K562 (cell line): ENCODE measurements around the gene NT5DC4. TPM values are rescaled to one million over a fixed set of nuclear protein-coding genes. Genes with fewer than 3 reads are reported as not detected.
"Not testable (repeated sequence)": the region's sequence is repeated elsewhere in the genome, so short reads cannot be mapped to it uniquely, and the experiment has no call there.

Experiments
- ATAC-seq: fragments of 200-7000 bp; cut with Tn5 transposase; 3 replicates; pipeline ENCODE4 v1.9.1; 2020; ENCODE audit warnings: moderate library complexity
- BruUV-seq: library from RNA; stranded (reverse); fragments of 400-500 nt; replicated peaks from 2 replicates; lab custom pipeline; 2021; lab: Mats Ljungman, UMichigan
- CTCF ChIA-PET: fragments of 300-600 bp; formaldehyde crosslinking; extraction: SDS; loops from one replicate; lab custom pipeline; 2021; ENCODE audit warnings: low intra/inter-chr PET ratio; lab: Yijun Ruan, JAX
- POLR2A ChIA-PET: fragments of 300-600, 350-650 bp; sonication (Branson Sonifier 250); formaldehyde crosslinking; extraction: SDS; loops from one replicate; lab custom pipeline; 2021; ENCODE audit warnings: antibody characterized with exemption, inconsistent platforms; lab: Yijun Ruan, JAX
- DNase-seq, 4 experiments: peaks; one replicate each; pipeline versions ENCODE4 v3.0.0 to v3.0.0-alpha.2; 2011 to 2018; ENCODE audit warnings: low spot score in 3 of 4, mixed read lengths in 3 of 4; ENCODE audit errors: extremely low read depth in 1 of 4
- FAIRE-seq: peaks from 2 replicates; lab custom pipeline; 2011; peaks lifted over from hg19 to GRCh38; lab: Jason Lieb, UNC
- H2AFZ ChIP-seq: 2 replicates; pipeline ENCODE4 v1.6.0; 2011; ENCODE audit warnings: low read depth, low read length, control low read depth, inconsistent platforms
- H3K27ac ChIP-seq: fragments of 200-600 bp; 3 replicates; pipeline ENCODE4 v1.8.0; 2011; ENCODE audit warnings: low read depth, mild to moderate bottlenecking, control low read depth, inconsistent platforms, low read length, moderate library complexity, mixed read lengths; ENCODE audit errors: extremely low read depth
- H3K27me3 ChIP-seq, 2 experiments: fragments of 300-600 bp in 1 of 2; 2 replicates in 1 of 2; 3 replicates in 1 of 2; pipeline versions ENCODE4 v1.6.0 to v1.8.0; 2011; ENCODE audit warnings: inconsistent platforms in 2 of 2, low read length in 2 of 2, mild to moderate bottlenecking in 1 of 2, mixed read lengths in 1 of 2, moderate library complexity in 1 of 2; ENCODE audit not compliant: control insufficient read depth in 2 of 2, insufficient read depth in 2 of 2
- H3K36me3 ChIP-seq: fragments of 300-600 bp; 3 replicates; pipeline ENCODE4 v1.8.0; 2011; ENCODE audit warnings: mild to moderate bottlenecking, low read length, inconsistent platforms; ENCODE audit not compliant: control insufficient read depth, insufficient read depth
- H3K4me1 ChIP-seq, 2 experiments: fragments of 200-600 bp in 1 of 2; replicated peaks in 1 of 2; 2 replicates in 1 of 2; 3 replicates in 1 of 2; pipeline versions ENCODE4 v1.5.1 to v1.8.0; 2011; ENCODE audit warnings: inconsistent platforms in 2 of 2, low read length in 2 of 2, mild to moderate bottlenecking in 1 of 2, mixed read lengths in 1 of 2, moderate library complexity in 1 of 2; ENCODE audit not compliant: control insufficient read depth in 2 of 2, insufficient read depth in 2 of 2
- H3K4me2 ChIP-seq: 2 replicates; pipeline ENCODE4 v1.6.1; 2011; ENCODE audit warnings: low read length, control low read depth, inconsistent platforms, mixed read lengths; ENCODE audit not compliant: insufficient read depth
- H3K4me3 ChIP-seq: fragments of 200-600 bp; sonication (generic), shearing (Covaris generic); 2 replicates; pipeline ENCODE4 v1.5.1; 2016; ENCODE audit warnings: control low read depth, inconsistent platforms
- H3K79me2 ChIP-seq: fragments of 200-600 bp; 3 replicates; pipeline ENCODE4 v1.8.0; 2011; ENCODE audit warnings: low read length, inconsistent platforms; ENCODE audit not compliant: control insufficient read depth, insufficient read depth
- H3K9ac ChIP-seq, 2 experiments: 2 replicates each; pipeline versions ENCODE4 v1.6.0 to v1.6.1; 2011; ENCODE audit warnings: low read depth in 2 of 2, low read length in 2 of 2, control low read depth in 1 of 2, inconsistent platforms in 1 of 2, mild to moderate bottlenecking in 1 of 2, mixed read lengths in 1 of 2; ENCODE audit not compliant: insufficient read depth in 1 of 2
- H3K9me1 ChIP-seq: one replicate; pipeline ENCODE4 v1.6.0; 2011; ENCODE audit warnings: inconsistent platforms, mild to moderate bottlenecking, low read length, moderate library complexity; ENCODE audit not compliant: control insufficient read depth, insufficient read depth
- H3K9me3 ChIP-seq: replicated peaks from 2 replicates; pipeline ENCODE4 v1.5.1; 2011; ENCODE audit warnings: low read depth, low read length, inconsistent platforms; ENCODE audit not compliant: control insufficient read depth, insufficient read depth
- H4K20me1 ChIP-seq: replicated peaks from 2 replicates; pipeline ENCODE4 v1.6.1; 2011; ENCODE audit warnings: low read length, inconsistent platforms, mixed read lengths; ENCODE audit not compliant: control insufficient read depth, insufficient read depth
- AFF1 ChIP-seq, 2 experiments: fragments of 450-650 bp; IDR thresholded peaks; 2 replicates each; pipeline ENCODE4 v1.6.1; 2018; ENCODE audit warnings: mild to moderate bottlenecking in 2 of 2, low read depth in 1 of 2; ENCODE audit not compliant: partially characterized antibody in 2 of 2
- BCOR ChIP-seq: fragments of 450-650 bp; IDR thresholded peaks from 2 replicates; pipeline ENCODE4 v1.6.1; 2016
- C11orf30 ChIP-seq: fragments of 450-650 bp; IDR thresholded peaks from 2 replicates; pipeline ENCODE4 v1.6.1; 2016; ENCODE audit warnings: low read depth, mild to moderate bottlenecking
- MAFF ChIP-seq: IDR thresholded peaks from 2 replicates; pipeline ENCODE4 v1.6.1; 2012; ENCODE audit warnings: low read length, improper control_type of control experiment
- MAFG ChIP-seq: fragments of 450-650 bp; conservative IDR thresholded peaks from 2 replicates; pipeline ENCODE4 v1.6.1; 2016; ENCODE audit warnings: missing genetic modification characterization, missing compliant biosample characterization
- MAFK ChIP-seq: IDR thresholded peaks from 2 replicates; pipeline ENCODE4 v1.6.1; 2011; ENCODE audit warnings: low read length, improper control_type of control experiment
- ZNF184 ChIP-seq: sonication (generic); formaldehyde crosslinking; IDR thresholded peaks from 2 replicates; pipeline ENCODE4 v1.5.0; 2020; ENCODE audit warnings: missing genetic modification reagents
- ZNF316 ChIP-seq: fragments of 450-650 bp; IDR thresholded peaks from 2 replicates; pipeline ENCODE4 v1.6.1; 2016
- WGBS: fragments of 100-300 bp; shearing (Covaris generic); methylation state at CpG from one replicate; pipeline ENCODE4 v1.1.6; 2016; ENCODE audit warnings: low coverage, mixed read lengths; ENCODE audit not compliant: insufficient coverage; ENCODE audit errors: missing lambda C conversion rate; 5-methylcytosine and 5-hydroxymethylcytosine counted together
- in situ Hi-C: fragments of 300-500 bp; cut with MboI; formaldehyde crosslinking; loops from 4 replicates; pipeline ENCODE4 v1.15.0; 2018; ENCODE audit warnings: inconsistent platforms, mixed read lengths
- intact Hi-C: fragments of 100-400 bp; cut with micrococcal nuclease; formaldehyde crosslinking; loops from 2 replicates; pipeline ENCODE4 v1.14.2; 2022
- polyA plus RNA-seq, 8 experiments: library from polyadenylated mRNA; depleted of rRNA in 4 of 8; stranded (reverse) in 5 of 8; unstranded in 3 of 8; fragments of >200 nt; fragmentation: Nextera tagmentation in 2 of 8; fragmentation: Illumina TruSeq in 1 of 8; extraction: Ambion mirVana in 2 of 8; extraction: Trizol in 1 of 8; gene quantifications; 2 replicates each; pipeline versions ENCODE4 v1.2.1 to v1.2.3, GENCODE V29; 2011 to 2014; ENCODE audit warnings: inconsistent platforms in 1 of 8, missing spikeins in 1 of 8
- total RNA-seq, 7 experiments: library from RNA; depleted of rRNA in 6 of 7; stranded (reverse); fragments of >200 nt in 6 of 7; fragmentation: Illumina TruSeq in 2 of 7; extraction: Trizol in 2 of 7; gene quantifications; 2 replicates each; pipeline versions ENCODE4 v1.2.1 to v1.2.3, GENCODE V29; 2011 to 2021; ENCODE audit warnings: low replicate concordance in 1 of 7

The NT5DC4 gene
- total and polyA plus RNA-seq, 9 of the 15 experiments (the other 6 are each of a cell fraction or from before 2014, with no cell fraction given) = 0.44 to 6.9 (median 2.5) TPM

- in situ Hi-C loops = not testable (repeated sequence)
These were observed 4.7 kb upstream of the NT5DC4 start for GRCh38 chr2:112716094-112716493.

DNA sequence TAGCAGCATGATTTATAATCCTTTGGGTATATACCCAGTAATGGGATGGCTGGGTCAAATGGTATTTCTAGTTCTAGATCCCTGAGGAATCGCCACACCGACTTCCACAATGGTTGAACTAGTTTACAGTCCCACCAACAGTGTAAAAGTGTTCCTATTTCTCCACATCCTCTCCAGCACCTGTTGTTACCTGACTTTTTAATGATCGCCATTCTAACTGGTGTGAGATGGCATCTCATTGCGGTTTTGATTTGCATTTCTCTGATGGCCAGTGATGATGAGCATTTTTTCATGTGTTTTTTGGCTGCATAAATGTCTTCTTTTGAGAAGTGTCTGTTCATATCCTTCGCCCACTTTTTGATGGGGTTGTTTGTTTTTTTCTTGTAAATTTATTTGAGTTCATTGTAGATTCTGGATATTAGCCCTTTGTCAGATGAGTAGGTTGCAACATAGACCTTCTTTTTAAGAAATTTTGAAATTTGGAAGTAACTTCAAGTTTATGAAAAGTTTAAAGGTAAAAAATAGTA is 3.9 kb upstream of the NT5DC4 start:
- POLR2A ChIA-PET = not testable (repeated sequence)

More at GRCh38 chr2:112716094-112716493, 4.7 kb upstream of the NT5DC4 start:
- BruUV-seq, H3K36me3 ChIP-seq, H2AFZ ChIP-seq, DNase-seq, FAIRE-seq, H4K20me1 ChIP-seq, ATAC-seq, intact Hi-C loops, H3K27me3 ChIP-seq, POLR2A ChIA-PET, H3K4me3 ChIP-seq, H3K27ac ChIP-seq, CTCF ChIA-PET, H3K79me2 ChIP-seq, H3K9ac ChIP-seq, H3K9me1 ChIP-seq, H3K4me2 ChIP-seq, H3K9me3 ChIP-seq: not testable (repeated sequence)
- WGBS = no CpG with 5 or more reads among the region's 1 CpG
- H3K4me1 ChIP-seq = peaks cover 23 to 29% of the 10 kb centered on the region in 2 experiments
- peak; percentile 89 for TF ChIP-seq C11orf30
- peak; percentile 88 for TF ChIP-seq MAFG (tag)
- peak; percentile 89 for TF ChIP-seq MAFF
- peak; percentile 96 for TF ChIP-seq ZNF316
- peak; percentile 85 for TF ChIP-seq MAFK

More for the DNA sequence above, 3.9 kb upstream of the NT5DC4 start:
- TF ChIP-seq AFF1 (IDR thresholded peaks at IDR 0.05; ENCODE audit: low read depth in 1 of 2, partially characterized antibody in 2 of 2) (peak in 1 of 2 experiments; percentile 91), BCOR (peak; percentile 48; the same call in 1 of the 2 replicates), ZNF184 (CRISPR knock-in tag) (peak; percentile 93)
- H2AFZ ChIP-seq, ATAC-seq, H3K36me3 ChIP-seq, H3K4me2 ChIP-seq, H3K79me2 ChIP-seq, FAIRE-seq, H3K9ac ChIP-seq, H4K20me1 ChIP-seq, H3K9me3 ChIP-seq, CTCF ChIA-PET, H3K9me1 ChIP-seq, DNase-seq, BruUV-seq, in situ Hi-C loops, H3K4me3 ChIP-seq, H3K27ac ChIP-seq, H3K27me3 ChIP-seq, intact Hi-C loops: not testable (repeated sequence)
- peaks cover 31 to 34% of the 10 kb centered on the region in 2 experiments for H3K4me1 ChIP-seq
- no CpG with 5 or more reads among the region's 5 CpGs for WGBS
